ENCODE measurements around the gene SP2. TPM values are rescaled to one million over a fixed set of nuclear protein-coding genes. Genes with fewer than 3 reads are reported as not detected.

SP2 gene
- total RNA-seq, 1 donor from 2014 or later, result 1.6 TPM

- Mint-ChIP-seq H3K4me3 (peak overlapping the region; percentile 97), H3K27ac (no peak overlapping the region), H3K27me3 (ENCODE audit: insufficient read depth, low read depth) (peaks cover 2% of the 10 kb centered on the region), H3K36me3 (peaks cover 6% of the 10 kb centered on the region), H3K9me3 (no peaks in the 10 kb centered on the region), H3K4me1 (peaks cover 43% of the 10 kb centered on the region)
- TF ChIP-seq EZH2phosphoT487 (IDR thresholded peaks at IDR 0.05) (no peak), EZH2 (IDR thresholded peaks at IDR 0.05) (no peak)
- TF ChIP-seq, protein P1, sequence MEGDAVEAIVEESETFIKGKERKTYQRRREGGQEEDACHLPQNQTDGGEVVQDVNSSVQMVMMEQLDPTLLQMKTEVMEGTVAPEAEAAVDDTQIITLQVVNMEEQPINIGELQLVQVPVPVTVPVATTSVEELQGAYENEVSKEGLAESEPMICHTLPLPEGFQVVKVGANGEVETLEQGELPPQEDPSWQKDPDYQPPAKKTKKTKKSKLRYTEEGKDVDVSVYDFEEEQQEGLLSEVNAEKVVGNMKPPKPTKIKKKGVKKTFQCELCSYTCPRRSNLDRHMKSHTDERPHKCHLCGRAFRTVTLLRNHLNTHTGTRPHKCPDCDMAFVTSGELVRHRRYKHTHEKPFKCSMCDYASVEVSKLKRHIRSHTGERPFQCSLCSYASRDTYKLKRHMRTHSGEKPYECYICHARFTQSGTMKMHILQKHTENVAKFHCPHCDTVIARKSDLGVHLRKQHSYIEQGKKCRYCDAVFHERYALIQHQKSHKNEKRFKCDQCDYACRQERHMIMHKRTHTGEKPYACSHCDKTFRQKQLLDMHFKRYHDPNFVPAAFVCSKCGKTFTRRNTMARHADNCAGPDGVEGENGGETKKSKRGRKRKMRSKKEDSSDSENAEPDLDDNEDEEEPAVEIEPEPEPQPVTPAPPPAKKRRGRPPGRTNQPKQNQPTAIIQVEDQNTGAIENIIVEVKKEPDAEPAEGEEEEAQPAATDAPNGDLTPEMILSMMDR (IDR thresholded peaks at IDR 0.05), result no peak
- no peaks in the 10 kb centered on the region for H3K36me3 ChIP-seq
- H3K9me3 ChIP-seq (ENCODE audit: low read depth), result no peaks in the 10 kb centered on the region
- peaks cover 24% of the 10 kb centered on the region for H3K4me1 ChIP-seq
- H3K27me3 ChIP-seq, result no peaks in the 10 kb centered on the region
- H3K4me3 ChIP-seq, result peak overlapping the region; percentile 89
- H3K27ac ChIP-seq, result no peak overlapping the region
- peaks cover 22% of the 10 kb centered on the region for H4K20me1 ChIP-seq (ENCODE audit: low read depth)
- H2AFZ ChIP-seq (replicated peaks), result no peak overlapping the region
- peak overlapping the region; percentile 98 for H3K4me2 ChIP-seq
- no peak for DNase-seq (ENCODE audit: low spot score)
- peaks cover 56% of the 10 kb centered on the region for H3K79me2 ChIP-seq (ENCODE audit: low read depth)
- H3K9ac ChIP-seq, result no peak overlapping the region
- peaks cover 8% of the 10 kb centered on the region for H3F3A ChIP-seq (ENCODE audit: low read depth)
Observed at GRCh38 chr17:47897561-47897960, 1.5 kb downstream of the SP2 start.

GRCh38 chr17:47898241-47898640 lies 2.2 kb downstream of the SP2 start:
- Mint-ChIP-seq H3K27ac (no peak overlapping the region), H3K9me3 (no peaks in the 10 kb centered on the region), H3K4me3 (no peak overlapping the region), H3K36me3 (peaks cover 8% of the 10 kb centered on the region), H3K4me1 (peaks cover 43% of the 10 kb centered on the region), H3K27me3 (ENCODE audit: insufficient read depth, low read depth) (peaks cover 2% of the 10 kb centered on the region)
- Histone ChIP-seq H3K27ac (no peak overlapping the region), H3F3A (ENCODE audit: low read depth) (peaks cover 8% of the 10 kb centered on the region), H3K4me2 (no peak overlapping the region), H3K9me3 (ENCODE audit: low read depth) (no peaks in the 10 kb centered on the region), H3K27me3 (no peaks in the 10 kb centered on the region), H3K79me2 (ENCODE audit: low read depth) (peaks cover 63% of the 10 kb centered on the region), H3K9ac (no peak overlapping the region), H3K36me3 (no peaks in the 10 kb centered on the region), H2AFZ (replicated peaks) (no peak overlapping the region), H4K20me1 (ENCODE audit: low read depth) (peaks cover 28% of the 10 kb centered on the region), H3K4me3 (no peak overlapping the region), H3K4me1 (peaks cover 24% of the 10 kb centered on the region)
- no peak for DNase-seq (ENCODE audit: low spot score)
- TF ChIP-seq, protein P1 (IDR thresholded peaks at IDR 0.05), result no peak
- TF ChIP-seq EZH2phosphoT487 (IDR thresholded peaks at IDR 0.05) (no peak), EZH2 (IDR thresholded peaks at IDR 0.05) (no peak)

- Histone ChIP-seq H3K27ac (no peak overlapping the region), H3K4me1 (peaks cover 25% of the 10 kb centered on the region), H3F3A (ENCODE audit: low read depth) (peaks cover 5% of the 10 kb centered on the region), H3K9ac (no peak overlapping the region), H2AFZ (replicated peaks) (no peak overlapping the region), H3K79me2 (ENCODE audit: low read depth) (peaks cover 63% of the 10 kb centered on the region), H3K36me3 (no peaks in the 10 kb centered on the region), H3K4me2 (no peak overlapping the region), H3K9me3 (ENCODE audit: low read depth) (no peaks in the 10 kb centered on the region), H3K27me3 (no peaks in the 10 kb centered on the region), H3K4me3 (no peak overlapping the region), H4K20me1 (ENCODE audit: low read depth) (peaks cover 28% of the 10 kb centered on the region)
- peaks cover 11% of the 10 kb centered on the region for H3K36me3 Mint-ChIP-seq
- no peak overlapping the region for H3K27ac Mint-ChIP-seq
- no peak overlapping the region for H3K4me3 Mint-ChIP-seq
- peaks cover 2% of the 10 kb centered on the region for H3K27me3 Mint-ChIP-seq (ENCODE audit: insufficient read depth, low read depth)
- peaks cover 36% of the 10 kb centered on the region for H3K4me1 Mint-ChIP-seq
- TF ChIP-seq EZH2 (IDR thresholded peaks at IDR 0.05) (no peak), EZH2phosphoT487 (IDR thresholded peaks at IDR 0.05) (no peak)
- TF ChIP-seq, protein P1 (IDR thresholded peaks at IDR 0.05), result no peak
- no peak for DNase-seq (ENCODE audit: low spot score)
- H3K9me3 Mint-ChIP-seq, result no peaks in the 10 kb centered on the region
Observed at GRCh38 chr17:47899643-47900042, 3.6 kb downstream of the SP2 start.

Measured in neural progenitor cell (in vitro differentiated cells).